Progenitor cell of endocrine pancreas (in vitro differentiated cells): Measurements from ENCODE around the gene KLHL8. TPM values are rescaled to one million over a fixed set of nuclear protein-coding genes. Genes with fewer than 3 reads are reported as not detected.

Experiments used
- DNase-seq: peaks from one replicate; pipeline ENCODE4 v3.0.0; 2021; ENCODE audit warnings: low spot score; ENCODE audit not compliant: unreplicated experiment
- H3K27ac Mint-ChIP-seq: 2 replicates; pipeline ENCODE4 v1.8.0; 2021; ENCODE audit warnings: mild to moderate bottlenecking, moderate library complexity, mixed read lengths
- H3K27me3 Mint-ChIP-seq: 2 replicates; pipeline ENCODE4 v1.8.0; 2021; ENCODE audit warnings: mixed read lengths
- H3K36me3 Mint-ChIP-seq: 2 replicates; pipeline ENCODE4 v1.8.0; 2022; ENCODE audit warnings: mixed read lengths; ENCODE audit not compliant: insufficient read depth
- H3K4me1 Mint-ChIP-seq: 2 replicates; pipeline ENCODE4 v1.8.0; 2021; ENCODE audit warnings: low read depth, mixed read lengths
- H3K4me3 Mint-ChIP-seq: 2 replicates; pipeline ENCODE4 v1.8.0; 2021; ENCODE audit warnings: low read depth, mild to moderate bottlenecking, moderate library complexity, mixed read lengths
- H3K9me3 Mint-ChIP-seq: 2 replicates; pipeline ENCODE4 v1.8.0; 2021; ENCODE audit warnings: low read depth, mixed read lengths
- CTCF ChIP-seq: fragments of 200-600 bp; sonication (generic); IDR thresholded peaks from one replicate; pipeline ENCODE4 v1.5.0; 2021; ENCODE audit warnings: antibody characterized with exemption, mild to moderate bottlenecking; ENCODE audit not compliant: unreplicated experiment
- total RNA-seq: library from RNA; stranded (reverse); gene quantifications from 2 replicates; pipeline ENCODE4 v1.2.1, GENCODE V29; 2021

KLHL8 gene
- total RNA-seq, 1 donor from 2014 or later = 13.6 TPM

GRCh38 chr4:87209696-87210095 lies 10.7 kb downstream of the KLHL8 start:
- Mint-ChIP-seq H3K4me3 (no peak overlapping the region), H3K27ac (no peak overlapping the region), H3K9me3 (no peaks in the 10 kb centered on the region), H3K4me1 (no peaks in the 10 kb centered on the region), H3K36me3 (peaks cover 10% of the 10 kb centered on the region), H3K27me3 (no peaks in the 10 kb centered on the region)
- no peak for TF ChIP-seq CTCF
- DNase-seq = no peak

DNA sequence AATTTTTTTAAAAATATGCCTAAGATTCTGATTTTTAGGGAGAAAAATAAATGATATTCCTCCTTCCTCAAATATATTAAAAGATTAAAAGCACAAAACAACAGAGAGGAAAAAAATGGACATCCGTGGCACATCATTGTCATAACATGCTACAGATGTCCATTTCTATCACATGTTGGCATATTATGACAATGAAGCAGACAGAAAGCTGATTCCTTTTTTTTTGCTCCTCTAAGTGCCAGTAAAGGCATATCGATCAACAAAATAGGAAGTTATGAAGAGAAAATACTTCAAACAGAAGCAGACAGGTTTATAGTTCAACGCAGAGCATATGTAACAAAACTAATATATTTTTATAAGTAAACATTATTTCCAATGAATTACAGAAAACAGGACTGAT lies 11.2 kb downstream of the KLHL8 start:
- H3K36me3 Mint-ChIP-seq = peaks cover 13% of the 10 kb centered on the region
- no peaks in the 10 kb centered on the region for H3K27me3 Mint-ChIP-seq
- no peak for TF ChIP-seq CTCF
- peaks cover 5% of the 10 kb centered on the region for H3K9me3 Mint-ChIP-seq
- no peak overlapping the region for H3K27ac Mint-ChIP-seq
- no peak overlapping the region for H3K4me3 Mint-ChIP-seq
- no peak for DNase-seq
- no peaks in the 10 kb centered on the region for H3K4me1 Mint-ChIP-seq

DNA sequence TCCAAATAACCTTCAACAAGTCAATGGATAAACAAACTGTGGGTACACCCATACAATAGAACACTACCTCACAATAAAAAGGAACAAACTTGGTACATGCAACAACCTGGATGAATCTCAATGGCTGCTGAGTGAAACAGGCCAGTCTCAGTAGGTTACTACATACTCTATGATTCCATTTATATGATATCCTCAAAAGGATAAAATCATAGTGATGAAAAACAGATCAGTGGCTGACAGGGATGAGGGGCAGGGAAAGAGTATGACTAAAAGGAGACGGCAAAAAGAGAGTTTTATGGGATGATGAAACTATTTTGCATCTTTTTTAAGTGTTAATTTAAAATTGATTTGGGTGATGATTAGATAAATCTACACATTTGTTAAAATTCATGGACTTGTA lies 15.9 kb downstream of the KLHL8 start:
- H3K36me3 Mint-ChIP-seq = peaks cover 24% of the 10 kb centered on the region
- H3K27ac Mint-ChIP-seq = no peak overlapping the region
- H3K4me3 Mint-ChIP-seq = no peak overlapping the region
- peaks cover 21% of the 10 kb centered on the region for H3K9me3 Mint-ChIP-seq
- no peak for DNase-seq
- no peak for TF ChIP-seq CTCF
- H3K4me1 Mint-ChIP-seq = no peaks in the 10 kb centered on the region
- H3K27me3 Mint-ChIP-seq = no peaks in the 10 kb centered on the region

DNA sequence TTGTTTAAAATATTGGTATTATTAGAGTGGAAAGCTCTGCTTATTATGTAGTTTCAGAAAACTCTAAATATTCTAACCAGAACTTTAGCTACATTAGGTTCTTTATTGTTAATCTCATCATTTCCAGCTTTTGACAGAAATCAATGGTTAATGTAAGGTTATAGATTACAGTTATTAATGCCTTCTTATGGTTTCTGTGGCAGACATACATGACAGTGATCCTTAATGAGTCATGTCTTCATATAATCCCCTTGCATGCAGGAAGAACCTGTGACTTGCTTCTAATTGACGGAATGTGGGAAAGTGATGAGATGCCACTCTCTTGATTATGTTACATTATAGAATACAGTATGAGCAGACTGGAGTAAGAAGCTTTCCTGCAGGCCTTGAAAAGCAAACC lies 23.5 kb downstream of the KLHL8 start:
- Mint-ChIP-seq H3K9me3 (peaks cover 4% of the 10 kb centered on the region), H3K27ac (no peak overlapping the region), H3K36me3 (no peaks in the 10 kb centered on the region), H3K27me3 (no peaks in the 10 kb centered on the region), H3K4me1 (peaks cover 2% of the 10 kb centered on the region), H3K4me3 (no peak overlapping the region)
- DNase-seq = no peak
- no peak for TF ChIP-seq CTCF

- Mint-ChIP-seq H3K36me3 (peaks cover 1% of the 10 kb centered on the region), H3K27ac (no peak overlapping the region), H3K4me3 (no peak overlapping the region), H3K4me1 (peaks cover 2% of the 10 kb centered on the region), H3K9me3 (peaks cover 2% of the 10 kb centered on the region), H3K27me3 (no peaks in the 10 kb centered on the region)
- no peak for TF ChIP-seq CTCF
- DNase-seq = no peak
Measured at GRCh38 chr4:87196146-87196545, 24.3 kb downstream of the KLHL8 start.
